ENCODE measurements around the gene ARF1.

ARF1 gene

DNA sequence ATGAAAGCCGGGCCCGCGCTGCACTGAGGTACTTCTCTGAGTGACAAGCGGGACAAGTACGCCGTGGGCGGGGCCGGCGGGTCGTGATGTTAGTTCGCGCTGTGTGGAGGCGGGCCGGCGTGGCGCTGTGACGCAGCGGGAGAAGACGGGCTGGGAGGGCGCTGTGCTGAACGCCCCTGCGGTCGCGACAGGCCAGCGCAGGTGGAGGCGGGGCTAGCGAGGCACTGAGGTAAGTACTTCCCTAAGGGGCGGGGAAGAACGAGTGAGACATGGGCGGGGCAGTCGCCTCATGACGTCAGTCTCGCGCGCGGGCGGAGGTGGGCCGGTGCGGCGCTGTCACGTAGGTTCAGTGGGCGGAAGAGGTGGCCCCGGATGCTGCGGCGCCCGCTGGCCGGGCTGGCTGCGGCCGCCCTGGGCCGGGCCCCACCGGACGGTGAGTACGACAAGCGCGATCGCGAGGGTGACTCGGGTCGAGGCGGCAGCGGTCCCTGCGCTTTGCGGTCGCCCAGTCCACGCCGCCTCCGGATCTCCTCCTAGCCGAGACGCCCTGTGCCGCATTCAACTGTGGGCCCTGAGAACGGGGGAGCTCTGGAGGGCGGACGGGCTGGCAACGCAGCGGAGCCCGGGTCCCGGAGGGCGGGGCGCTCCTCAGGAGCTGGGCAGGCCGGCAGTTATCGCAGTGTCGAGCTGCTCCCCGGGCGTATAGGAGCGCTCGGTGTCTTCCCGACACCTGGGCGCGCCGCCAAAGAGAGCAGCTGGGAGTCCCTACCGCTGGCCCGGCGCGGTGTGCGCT lies 57.6 kb downstream of the ARF1 start, which contains the start of gene GUK1:
TSS of gene GUK1 (plus strand) at position 349 of the 793 bp plus-strand sequence. CDS start at position 373, 24 bp downstream.
- peak within 1 kb of the TSS; percentile 96 for H3K4me2 ChIP-seq
- TF ChIP-seq, protein P1, sequence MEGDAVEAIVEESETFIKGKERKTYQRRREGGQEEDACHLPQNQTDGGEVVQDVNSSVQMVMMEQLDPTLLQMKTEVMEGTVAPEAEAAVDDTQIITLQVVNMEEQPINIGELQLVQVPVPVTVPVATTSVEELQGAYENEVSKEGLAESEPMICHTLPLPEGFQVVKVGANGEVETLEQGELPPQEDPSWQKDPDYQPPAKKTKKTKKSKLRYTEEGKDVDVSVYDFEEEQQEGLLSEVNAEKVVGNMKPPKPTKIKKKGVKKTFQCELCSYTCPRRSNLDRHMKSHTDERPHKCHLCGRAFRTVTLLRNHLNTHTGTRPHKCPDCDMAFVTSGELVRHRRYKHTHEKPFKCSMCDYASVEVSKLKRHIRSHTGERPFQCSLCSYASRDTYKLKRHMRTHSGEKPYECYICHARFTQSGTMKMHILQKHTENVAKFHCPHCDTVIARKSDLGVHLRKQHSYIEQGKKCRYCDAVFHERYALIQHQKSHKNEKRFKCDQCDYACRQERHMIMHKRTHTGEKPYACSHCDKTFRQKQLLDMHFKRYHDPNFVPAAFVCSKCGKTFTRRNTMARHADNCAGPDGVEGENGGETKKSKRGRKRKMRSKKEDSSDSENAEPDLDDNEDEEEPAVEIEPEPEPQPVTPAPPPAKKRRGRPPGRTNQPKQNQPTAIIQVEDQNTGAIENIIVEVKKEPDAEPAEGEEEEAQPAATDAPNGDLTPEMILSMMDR (conservative IDR thresholded peaks at IDR 0.05; ENCODE audit: low read depth, low read length) = no peak
- H3K36me3 ChIP-seq (ENCODE audit: insufficient read depth) = no peaks in the 10 kb centered on the region
- no peaks in the 10 kb centered on the region; the same call in 1 of the 2 replicates for H4K20me1 ChIP-seq (ENCODE audit: insufficient read depth)
- H3K4me1 ChIP-seq (ENCODE audit: low read depth, poor library complexity, severe bottlenecking) = peaks cover 17% of the 10 kb centered on the region
- H2AFZ ChIP-seq (ENCODE audit: low read depth) = peak within 1 kb of the TSS; percentile 96
- no peaks in the 10 kb centered on the region for H3K27me3 ChIP-seq (ENCODE audit: insufficient read depth, low read depth)
- H3K27ac ChIP-seq = peak within 1 kb of the TSS; percentile 62
- H3K79me2 ChIP-seq (ENCODE audit: insufficient read depth, low read depth) = peaks cover 50% of the 10 kb centered on the region
- peak within 1 kb of the TSS; percentile 70 for H3K9ac ChIP-seq
- peak within 1 kb of the TSS; percentile 83 for H3K4me3 ChIP-seq (IDR thresholded peaks at IDR 0.05; ENCODE audit: insufficient read depth, low read depth, low read length)

DNA sequence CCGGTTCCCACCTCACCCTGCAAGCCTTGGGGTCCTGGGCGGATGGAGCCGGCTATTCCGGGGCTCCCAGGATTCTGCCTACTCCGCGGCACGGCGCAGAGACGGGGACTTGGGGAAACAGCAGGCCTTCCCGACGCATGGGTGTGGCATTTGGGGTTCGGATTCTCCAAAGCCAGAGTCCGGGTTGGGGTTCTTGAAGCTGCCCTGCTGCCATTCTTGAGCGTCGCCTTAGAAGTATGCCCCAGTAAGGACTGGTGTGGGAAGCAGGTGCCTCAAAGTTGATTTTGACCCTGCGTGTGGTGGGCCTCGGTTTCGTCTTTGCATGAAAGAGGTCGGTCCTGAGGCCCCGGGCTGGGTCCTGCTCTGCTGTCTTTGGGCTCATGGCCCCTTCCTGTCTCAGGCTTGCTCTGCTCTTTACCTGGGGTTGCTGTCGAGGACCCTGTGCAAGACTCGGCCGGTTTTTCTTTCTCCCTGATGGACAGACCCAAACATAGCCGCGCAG lies 58.3 kb downstream of the ARF1 start:
- Histone ChIP-seq H4K20me1 (ENCODE audit: insufficient read depth) (no peaks in the 10 kb centered on the region; the same call in 1 of the 2 replicates), H2AFZ (ENCODE audit: low read depth) (peak overlapping the region; percentile 77; the same call in 1 of the 2 replicates), H3K79me2 (ENCODE audit: insufficient read depth, low read depth) (peaks cover 56% of the 10 kb centered on the region)

DNA sequence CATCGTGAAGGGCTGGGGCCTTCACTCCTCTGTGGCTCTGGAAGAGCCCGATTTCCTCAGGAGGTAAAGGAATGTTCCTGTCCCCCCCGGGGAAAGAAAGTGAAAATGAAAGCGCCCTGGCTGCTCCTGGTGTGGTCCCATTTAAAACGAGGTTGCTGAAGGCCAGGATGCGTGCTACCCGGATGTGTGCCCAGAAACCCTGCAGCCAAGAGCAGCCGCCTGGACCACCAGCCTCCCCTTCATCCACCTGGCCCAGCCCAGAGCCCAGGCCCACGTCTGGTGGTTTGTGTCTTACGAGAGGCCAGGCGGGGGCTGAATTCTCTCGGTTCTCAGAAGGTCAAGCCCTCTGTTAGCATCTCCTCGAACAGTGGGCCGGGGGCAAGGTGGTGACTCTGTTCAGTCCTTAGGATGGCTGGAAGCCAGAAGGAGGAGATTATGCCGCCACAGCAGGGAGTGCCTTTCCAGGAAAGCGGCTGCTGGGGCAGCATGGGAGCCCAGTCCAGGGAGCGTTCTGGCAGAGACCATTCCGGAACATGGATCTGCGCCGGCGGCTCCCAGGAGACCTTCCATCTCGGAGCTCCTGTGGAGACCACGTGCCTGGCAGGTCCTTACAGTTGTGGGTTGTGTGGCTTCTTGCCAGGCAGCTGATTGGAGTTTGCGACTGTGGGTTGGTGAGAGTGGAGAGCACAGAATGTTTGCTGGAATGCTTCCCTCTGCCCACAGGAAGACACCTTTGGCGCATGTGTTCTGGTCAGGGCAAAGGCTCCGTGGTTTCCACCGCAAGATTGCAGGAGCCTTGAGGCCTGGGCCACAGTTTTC lies 58.9 kb downstream of the ARF1 start:
- H3K27ac ChIP-seq = peak overlapping the region; percentile 62
- H2AFZ ChIP-seq (ENCODE audit: low read depth) = no peak overlapping the region
- peaks cover 63% of the 10 kb centered on the region for H3K79me2 ChIP-seq (ENCODE audit: insufficient read depth, low read depth)
- H4K20me1 ChIP-seq (ENCODE audit: insufficient read depth) = no peaks in the 10 kb centered on the region; the same call in 1 of the 2 replicates
- H3K9ac ChIP-seq = peak overlapping the region; percentile 70
- H3K4me2 ChIP-seq = peak overlapping the region; percentile 96
- TF ChIP-seq, protein P1 (conservative IDR thresholded peaks at IDR 0.05; ENCODE audit: low read depth, low read length) = no peak
- no peaks in the 10 kb centered on the region for H3K36me3 ChIP-seq (ENCODE audit: insufficient read depth)
- H3K27me3 ChIP-seq (ENCODE audit: insufficient read depth, low read depth) = no peaks in the 10 kb centered on the region
- H3K4me1 ChIP-seq (ENCODE audit: low read depth, poor library complexity, severe bottlenecking) = peaks cover 17% of the 10 kb centered on the region
- H3K4me3 ChIP-seq (IDR thresholded peaks at IDR 0.05; ENCODE audit: insufficient read depth, low read depth, low read length) = peak overlapping the region; percentile 83

More for the DNA sequence above, 58.3 kb downstream of the ARF1 start:
- H3K27me3 ChIP-seq (ENCODE audit: insufficient read depth, low read depth) = no peaks in the 10 kb centered on the region
- H3K4me1 ChIP-seq (ENCODE audit: low read depth, poor library complexity, severe bottlenecking) = peaks cover 17% of the 10 kb centered on the region
- TF ChIP-seq, protein P1 (conservative IDR thresholded peaks at IDR 0.05; ENCODE audit: low read depth, low read length) = no peak
- H3K9ac ChIP-seq = peak overlapping the region; percentile 70
- peak overlapping the region; percentile 96 for H3K4me2 ChIP-seq
- H3K36me3 ChIP-seq (ENCODE audit: insufficient read depth) = no peaks in the 10 kb centered on the region
- peak overlapping the region; percentile 83 for H3K4me3 ChIP-seq (IDR thresholded peaks at IDR 0.05; ENCODE audit: insufficient read depth, low read depth, low read length)
- H3K27ac ChIP-seq = peak overlapping the region; percentile 62

DNA sequence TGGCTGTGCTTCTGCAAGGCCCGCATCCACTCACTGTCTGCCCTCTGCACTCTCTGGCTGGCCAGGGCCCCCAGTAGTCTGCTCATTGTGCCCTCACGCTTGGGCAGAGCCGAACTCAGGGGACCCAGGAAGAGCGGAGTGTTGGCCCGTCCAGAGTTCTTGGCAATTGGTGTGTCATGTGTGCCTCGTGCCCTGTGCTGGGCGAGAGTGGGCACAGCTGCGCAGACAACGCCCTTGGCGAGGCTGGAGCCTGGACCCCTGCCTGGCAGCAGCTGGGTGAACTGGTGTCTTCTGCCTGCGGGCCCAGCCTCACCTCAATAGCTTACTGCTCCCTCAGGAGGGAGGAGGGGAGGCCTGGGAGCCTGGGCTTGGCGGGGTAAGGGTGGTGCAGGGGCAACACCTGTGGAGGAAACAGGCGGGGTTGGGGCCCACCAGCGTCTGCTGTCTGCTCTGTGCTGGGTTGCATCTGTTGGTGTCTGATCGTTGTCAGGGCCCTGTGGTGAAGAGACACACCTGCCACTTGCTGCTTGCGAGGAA lies 59.7 kb downstream of the ARF1 start:
- H3K79me2 ChIP-seq (ENCODE audit: insufficient read depth, low read depth) = peaks cover 65% of the 10 kb centered on the region
- H3K4me2 ChIP-seq = peak overlapping the region; percentile 96
- peak overlapping the region; percentile 62; the same call in 1 of the 2 replicates for H3K27ac ChIP-seq
- H3K9ac ChIP-seq = peak overlapping the region; percentile 70; the same call in 1 of the 2 replicates
- no peak overlapping the region for H2AFZ ChIP-seq (ENCODE audit: low read depth)
- no peaks in the 10 kb centered on the region for H3K27me3 ChIP-seq (ENCODE audit: insufficient read depth, low read depth)
- no peaks in the 10 kb centered on the region; the same call in 1 of the 2 replicates for H4K20me1 ChIP-seq (ENCODE audit: insufficient read depth)
- H3K4me1 ChIP-seq (ENCODE audit: low read depth, poor library complexity, severe bottlenecking) = peaks cover 17% of the 10 kb centered on the region
- no peaks in the 10 kb centered on the region for H3K36me3 ChIP-seq (ENCODE audit: insufficient read depth)
- H3K4me3 ChIP-seq (IDR thresholded peaks at IDR 0.05; ENCODE audit: insufficient read depth, low read depth, low read length) = no peak overlapping the region
- TF ChIP-seq, protein P1 (conservative IDR thresholded peaks at IDR 0.05; ENCODE audit: low read depth, low read length) = no peak
